Breast epithelium (tissue), 4 donors: ENCODE data around the gene RBPMS2. TPM values are rescaled to one million over a fixed set of nuclear protein-coding genes. Genes with fewer than 3 reads are reported as not detected.
"Not testable (repeated sequence)": the region's sequence is repeated elsewhere in the genome, so short reads cannot be mapped to it uniquely, and the experiment has no call there.

ENCODE experiments used
- DNase-seq, 2 donors: peaks; one replicate each; pipeline ENCODE4 v3.0.0-alpha.2; 2019; ENCODE audit warnings: low spot score in 2 of 2
- H3K27ac ChIP-seq, 2 donors: fragments of 200-600 bp; sonication (generic) in 1 of 2; one replicate each; pipeline ENCODE4 v1.5.1; 2016 to 2019; ENCODE audit warnings: mild to moderate bottlenecking in 1 of 2
- H3K27me3 ChIP-seq, 2 donors: fragments of 200-600 bp; sonication (generic) in 1 of 2; one replicate each; pipeline versions ENCODE4 v1.5.1 to v1.6.0; 2017 to 2019; ENCODE audit warnings: control low read depth in 1 of 2, mild to moderate bottlenecking in 1 of 2
- H3K36me3 ChIP-seq: fragments of 200-600 bp; one replicate; pipeline ENCODE4 v1.5.1; 2019
- H3K4me1 ChIP-seq, 2 donors: fragments of 200-600 bp; sonication (generic); one replicate each; pipeline ENCODE4 v1.5.1; 2016 to 2019; ENCODE audit warnings: control low read depth in 1 of 2
- H3K4me3 ChIP-seq, 3 donors: fragments of 200-600 bp; sonication (generic); 1 replicate in 2 of 3; 2 replicates in 1 of 3; pipeline ENCODE4 v1.5.1; 2016 to 2019; ENCODE audit warnings: mild to moderate bottlenecking in 3 of 3, moderate library complexity in 2 of 3
- H3K9me3 ChIP-seq, 2 donors: fragments of 200-600 bp; sonication (generic) in 1 of 2; one replicate each; pipeline ENCODE4 v1.5.1; 2016 to 2019; ENCODE audit warnings: control low read depth in 1 of 2
- POLR2A ChIP-seq: fragments of 450-650 bp; IDR thresholded peaks from one replicate; pipeline ENCODE4 v1.6.1; 2016; ENCODE audit warnings: antibody characterized with exemption, mild to moderate bottlenecking, moderate library complexity
- POLR2AphosphoS5 ChIP-seq, 3 donors: sonication (generic); formaldehyde crosslinking; IDR thresholded peaks; one replicate each; pipeline ENCODE4 v1.6.1; 2017; ENCODE audit warnings: antibody characterized with exemption in 3 of 3
- intact Hi-C: fragments of 100-400 bp; cut with DNase I; formaldehyde crosslinking; loops from one replicate; pipeline ENCODE4 v1.15.1; 2023; ENCODE audit warnings: low total_unique reads
- total RNA-seq, 3 donors: library from RNA; depleted of rRNA; stranded (reverse); fragments of >200 nt; gene quantifications; one replicate each; pipeline ENCODE4 v1.1.0, GENCODE V29; 2016
- TF ChIP-seq, protein P1 (sequence below), 3 donors: fragments of 450-650 bp; IDR thresholded peaks; one replicate each; pipeline ENCODE4 v1.5.1; 2016 to 2017; ENCODE audit warnings: antibody characterized with exemption in 3 of 3, mild to moderate bottlenecking in 3 of 3, moderate library complexity in 3 of 3

RBPMS2 gene
- total RNA-seq = 1 to 10 TPM in 1 of 3 donors, under 1 TPM in 1, not detected in 1; 0.66 to 1.9 TPM

DNA sequence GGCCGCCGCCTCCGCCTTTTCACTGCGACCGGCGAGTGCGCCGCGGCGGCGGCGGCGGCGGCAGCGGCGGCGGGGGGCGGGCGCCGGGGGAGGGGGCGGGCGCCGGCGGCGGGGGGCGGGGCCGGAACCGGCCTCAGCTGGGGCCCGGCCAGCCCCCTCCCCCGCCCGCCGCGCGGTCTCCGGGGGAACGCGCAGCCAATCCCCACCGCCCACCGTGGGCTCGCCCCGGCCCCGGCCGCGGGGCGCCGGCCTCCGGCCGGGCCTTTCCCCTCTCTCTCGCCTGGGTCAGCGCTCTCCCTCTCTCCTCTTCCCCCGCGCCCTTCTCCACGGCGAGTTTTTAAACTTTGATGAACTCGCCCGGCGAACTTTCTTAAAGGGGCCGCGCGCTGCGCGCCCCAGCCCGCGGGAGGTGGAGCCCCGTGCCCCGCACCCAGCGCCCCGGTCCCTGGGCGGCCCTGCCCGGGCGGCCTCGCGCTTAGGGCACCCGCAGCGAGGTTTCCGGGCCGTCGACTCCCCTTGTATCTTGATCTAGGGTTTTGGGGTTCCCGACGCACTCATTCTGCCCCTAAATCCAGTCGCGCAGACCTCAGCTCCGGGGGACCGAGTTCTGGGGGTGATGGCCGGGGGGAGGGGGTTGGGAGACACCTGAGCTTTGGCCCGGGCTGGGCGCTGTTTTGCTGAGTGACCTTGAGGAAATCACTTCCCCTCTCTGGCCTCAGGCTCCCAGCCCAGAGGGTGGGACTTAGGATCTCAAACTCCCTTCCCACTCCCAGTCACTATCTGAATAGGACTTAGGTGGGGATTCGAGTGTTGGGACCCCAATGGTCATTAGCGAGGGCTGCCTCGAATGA is at the start of gene RBPMS2:
Gene RBPMS2, minus strand, starts transcription at position 39 of the 851 bp plus-strand sequence. CDS start 270 bp downstream, outside the sequence.
- H3K36me3 ChIP-seq = no peaks in the 10 kb centered on the region
- peak within 1 kb of the TSS; percentile 57 to 74 for H3K27ac ChIP-seq
- intact Hi-C loops = no loop called here
- no peaks in the 10 kb centered on the region for H3K9me3 ChIP-seq
- H3K4me1 ChIP-seq = peaks cover 0 to 6% of the 10 kb centered on the region in 2 donors
- H3K4me3 ChIP-seq = peak within 1 kb of the TSS; percentile 63 to 97 (median 71)
- TF ChIP-seq POLR2A = no peak
- TF ChIP-seq POLR2AphosphoS5 (IDR thresholded peaks at IDR 0.05) = no peak
- TF ChIP-seq, protein P1, sequence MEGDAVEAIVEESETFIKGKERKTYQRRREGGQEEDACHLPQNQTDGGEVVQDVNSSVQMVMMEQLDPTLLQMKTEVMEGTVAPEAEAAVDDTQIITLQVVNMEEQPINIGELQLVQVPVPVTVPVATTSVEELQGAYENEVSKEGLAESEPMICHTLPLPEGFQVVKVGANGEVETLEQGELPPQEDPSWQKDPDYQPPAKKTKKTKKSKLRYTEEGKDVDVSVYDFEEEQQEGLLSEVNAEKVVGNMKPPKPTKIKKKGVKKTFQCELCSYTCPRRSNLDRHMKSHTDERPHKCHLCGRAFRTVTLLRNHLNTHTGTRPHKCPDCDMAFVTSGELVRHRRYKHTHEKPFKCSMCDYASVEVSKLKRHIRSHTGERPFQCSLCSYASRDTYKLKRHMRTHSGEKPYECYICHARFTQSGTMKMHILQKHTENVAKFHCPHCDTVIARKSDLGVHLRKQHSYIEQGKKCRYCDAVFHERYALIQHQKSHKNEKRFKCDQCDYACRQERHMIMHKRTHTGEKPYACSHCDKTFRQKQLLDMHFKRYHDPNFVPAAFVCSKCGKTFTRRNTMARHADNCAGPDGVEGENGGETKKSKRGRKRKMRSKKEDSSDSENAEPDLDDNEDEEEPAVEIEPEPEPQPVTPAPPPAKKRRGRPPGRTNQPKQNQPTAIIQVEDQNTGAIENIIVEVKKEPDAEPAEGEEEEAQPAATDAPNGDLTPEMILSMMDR (IDR thresholded peaks at IDR 0.05) = no peak
- H3K27me3 ChIP-seq = no peaks in the 10 kb centered on the region
- DNase-seq = no peak

- no peak for DNase-seq
- intact Hi-C loops = loop anchor here (10.0 kb wide), 1 partner anchor 140 kb away; no protein-coding TSS in a partner anchor
- Histone ChIP-seq H3K27ac (no peak overlapping the region), H3K27me3 (no peaks in the 10 kb centered on the region), H3K9me3 (no peaks in the 10 kb centered on the region), H3K4me1 (peaks cover 7 to 12% of the 10 kb centered on the region in 2 donors), H3K4me3 (peak overlapping the region; percentile 31 to 61 (median 56)), H3K36me3 (no peaks in the 10 kb centered on the region)
- TF ChIP-seq POLR2A = no peak
- TF ChIP-seq, protein P1 (IDR thresholded peaks at IDR 0.05) = no peak
- TF ChIP-seq POLR2AphosphoS5 (IDR thresholded peaks at IDR 0.05) = no peak
Measured at GRCh38 chr15:64824929-64825430, 49.6 kb upstream of the RBPMS2 start.

GRCh38 chr15:64816452-64816851 is 41.1 kb upstream of the RBPMS2 start:
- Histone ChIP-seq H3K4me3 (no peak overlapping the region), H3K4me1 (no peaks in the 10 kb centered on the region), H3K27ac (no peak overlapping the region), H3K9me3 (no peaks in the 10 kb centered on the region), H3K36me3 (no peaks in the 10 kb centered on the region), H3K27me3 (no peaks in the 10 kb centered on the region)
- TF ChIP-seq POLR2AphosphoS5 (IDR thresholded peaks at IDR 0.05) (no peak), POLR2A (no peak)
- TF ChIP-seq, protein P1 (IDR thresholded peaks at IDR 0.05) = no peak
- DNase-seq = no peak
- intact Hi-C loops = no loop called here

GRCh38 chr15:64814965-64815364 is 39.6 kb upstream of the RBPMS2 start:
- H3K27ac ChIP-seq, H3K4me3 ChIP-seq, H3K27me3 ChIP-seq, DNase-seq, intact Hi-C loops, H3K9me3 ChIP-seq, H3K36me3 ChIP-seq, H3K4me1 ChIP-seq: not testable (repeated sequence)

DNA sequence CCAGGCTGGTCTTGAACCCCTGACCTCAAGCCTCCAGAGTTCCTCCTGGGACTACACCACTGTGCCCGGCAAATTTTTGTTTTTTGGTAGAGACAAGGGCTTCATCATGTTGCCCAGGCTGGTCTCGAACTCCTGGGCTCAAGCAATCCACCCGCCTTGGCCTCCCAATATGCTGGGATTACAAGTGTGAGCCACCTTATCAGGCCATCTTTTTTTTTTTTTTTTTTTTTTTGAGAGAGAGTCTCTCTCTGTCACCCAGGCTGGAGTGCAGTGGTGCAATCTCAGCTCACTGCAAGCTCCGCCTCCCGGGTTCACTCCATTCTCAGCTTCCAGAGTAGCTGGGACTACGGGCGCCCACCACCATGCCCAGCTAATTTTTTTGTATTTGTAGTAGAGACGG is 38.9 kb upstream of the RBPMS2 start:
- H3K36me3 ChIP-seq, H3K4me3 ChIP-seq, intact Hi-C loops: not testable (repeated sequence)

GRCh38 chr15:64813075-64813474 is 37.7 kb upstream of the RBPMS2 start:
- intact Hi-C loops = loop anchor here (1.0 kb wide), 1 partner anchor 9 kb away; no protein-coding TSS in a partner anchor
- no peaks in the 10 kb centered on the region for H3K9me3 ChIP-seq
- H3K27ac ChIP-seq = no peak overlapping the region
- no peaks in the 10 kb centered on the region for H3K4me1 ChIP-seq
- no peak overlapping the region for H3K4me3 ChIP-seq
- TF ChIP-seq, protein P1 (IDR thresholded peaks at IDR 0.05) = no peak
- no peak for TF ChIP-seq POLR2A
- TF ChIP-seq POLR2AphosphoS5 (IDR thresholded peaks at IDR 0.05) = no peak
- no peaks in the 10 kb centered on the region for H3K36me3 ChIP-seq
- no peak for DNase-seq
- peaks cover 0 to 1% of the 10 kb centered on the region in 2 donors for H3K27me3 ChIP-seq

More for the DNA sequence above, 38.9 kb upstream of the RBPMS2 start:
- not testable (repeated sequence) for H3K27me3 ChIP-seq, H3K9me3 ChIP-seq, H3K27ac ChIP-seq, H3K4me1 ChIP-seq, DNase-seq
